Hematopoietic multipotent progenitor cell treated with erythropoietin and hydrocortisone succinate and interleukin-3 and kit ligand, for 15 days (in vitro differentiated cells): Measurements from ENCODE around the gene ZNF446.
"Not testable (repeated sequence)": the region's sequence is repeated elsewhere in the genome, so short reads cannot be mapped to it uniquely, and the experiment has no call there.

Experiments used
- DNase-seq: peaks from one replicate; pipeline ENCODE4 v3.0.0-alpha.2; 2015; ENCODE audit warnings: low spot score

The ZNF446 gene

GRCh38 chr19:58507602-58508223 is 31.6 kb downstream of the ZNF446 start:
- DNase-seq, result not testable (repeated sequence)

GRCh38 chr19:58509731-58510083 is 33.6 kb downstream of the ZNF446 start:
- peak; percentile 62 for DNase-seq

DNA sequence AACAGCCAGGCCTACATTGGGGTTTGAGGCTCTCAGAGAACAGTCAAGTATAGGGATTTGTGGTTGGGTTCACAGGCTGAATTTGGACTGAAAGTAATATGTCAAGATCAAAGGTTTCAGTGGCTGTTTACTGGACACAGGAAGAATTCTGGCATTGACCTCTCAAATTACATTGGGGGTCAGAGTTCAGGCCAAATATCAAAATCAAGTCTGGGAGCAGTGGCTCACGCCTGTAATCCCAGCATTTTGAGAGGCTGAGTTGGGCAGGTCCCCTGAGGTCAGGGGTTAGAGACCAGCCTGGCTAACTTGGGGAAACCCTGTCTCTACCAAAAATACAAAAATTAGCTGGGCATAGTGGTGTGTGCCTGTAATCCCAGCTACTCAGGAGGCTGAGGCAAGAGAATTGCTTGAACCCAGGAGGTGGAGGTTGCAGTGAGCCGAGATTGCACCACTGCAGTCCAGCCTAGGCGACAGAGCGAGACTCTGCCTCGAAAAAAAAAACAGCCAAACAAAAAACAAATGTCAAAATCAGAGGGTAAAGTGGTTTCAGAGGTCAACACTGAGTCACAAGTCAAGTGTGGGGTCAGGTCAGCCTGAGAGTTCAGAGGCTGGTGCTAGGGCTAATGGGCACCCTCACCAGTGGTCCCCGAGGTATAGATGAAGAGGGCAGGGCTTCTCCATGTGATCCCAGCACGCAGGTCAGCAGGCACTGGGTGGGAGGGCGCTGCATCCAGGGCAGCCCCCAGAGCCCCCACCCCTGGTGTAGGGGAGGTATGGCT is 34.1 kb downstream of the ZNF446 start:
- DNase-seq, result no peak

DNA sequence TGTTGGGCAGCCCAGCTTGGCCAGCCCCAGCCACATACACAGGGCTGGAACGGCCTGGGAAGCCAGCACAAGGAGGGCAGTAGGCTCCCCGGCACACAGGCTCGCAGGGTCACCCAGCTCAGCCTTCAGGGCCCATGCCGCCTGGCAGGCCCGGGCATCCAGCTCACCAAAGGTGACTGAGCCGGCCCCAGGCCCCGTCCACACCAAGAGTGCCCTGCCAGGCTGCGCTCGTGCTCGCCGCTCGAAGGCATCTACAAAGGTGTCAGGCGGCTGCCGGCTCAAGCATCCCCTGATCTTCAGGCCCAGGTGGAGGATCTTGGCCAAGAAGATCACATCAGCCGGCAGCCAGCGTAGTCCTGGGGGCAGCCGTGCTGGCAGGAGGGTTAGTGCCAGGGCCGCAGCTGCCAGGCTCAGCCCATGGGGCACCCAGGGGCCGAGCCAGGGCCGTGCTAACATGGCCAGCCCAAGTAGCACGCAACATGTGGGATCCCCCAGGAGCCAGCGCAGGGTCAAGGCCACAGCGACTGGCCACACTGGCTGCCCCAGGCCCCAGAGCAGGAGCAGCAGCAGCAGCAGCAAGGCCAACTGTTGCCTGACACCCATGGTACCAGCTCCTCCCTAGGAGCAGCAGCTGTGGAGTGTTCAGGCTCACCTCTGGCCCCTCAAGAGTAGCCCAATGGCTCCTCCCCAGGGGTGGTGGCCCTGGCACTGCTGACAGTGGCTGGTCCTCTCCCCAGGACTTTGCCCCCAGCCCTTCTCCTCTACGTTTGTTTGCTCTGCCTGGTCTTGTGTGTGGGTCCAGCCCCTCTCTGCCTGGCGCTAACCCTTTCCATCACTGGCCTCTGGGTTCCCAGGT is 35.4 kb downstream of the ZNF446 start, which contains the start of gene SLC27A5:
TSS of gene SLC27A5 (minus strand) at position 640 of the 856 bp plus-strand sequence. CDS start at position 603, 37 bp downstream.
- DNase-seq, result no peak

DNA sequence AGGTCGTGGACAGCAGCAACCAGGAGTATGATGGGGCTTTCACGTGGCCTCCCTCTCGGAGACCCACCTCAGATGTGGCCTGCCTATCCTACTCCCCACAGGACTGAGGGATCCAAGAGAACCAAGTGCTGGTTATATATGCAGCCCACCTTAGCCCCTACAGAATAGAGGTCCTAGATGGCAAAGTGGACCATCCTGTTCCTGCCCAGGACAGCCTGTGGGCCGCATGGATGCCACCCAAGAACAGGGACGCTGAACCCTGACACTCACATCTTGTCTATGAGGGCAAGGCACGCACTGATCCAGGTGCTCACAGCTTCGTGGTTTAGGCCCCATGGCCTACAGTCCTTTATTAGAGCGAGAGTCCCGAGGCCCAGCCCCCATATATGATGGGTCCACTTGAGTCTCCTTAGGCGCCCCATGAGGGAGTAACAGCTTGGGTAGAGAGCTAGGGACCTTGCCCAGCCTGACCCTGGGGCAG is 37.1 kb downstream of the ZNF446 start:
- no peak for DNase-seq

DNA sequence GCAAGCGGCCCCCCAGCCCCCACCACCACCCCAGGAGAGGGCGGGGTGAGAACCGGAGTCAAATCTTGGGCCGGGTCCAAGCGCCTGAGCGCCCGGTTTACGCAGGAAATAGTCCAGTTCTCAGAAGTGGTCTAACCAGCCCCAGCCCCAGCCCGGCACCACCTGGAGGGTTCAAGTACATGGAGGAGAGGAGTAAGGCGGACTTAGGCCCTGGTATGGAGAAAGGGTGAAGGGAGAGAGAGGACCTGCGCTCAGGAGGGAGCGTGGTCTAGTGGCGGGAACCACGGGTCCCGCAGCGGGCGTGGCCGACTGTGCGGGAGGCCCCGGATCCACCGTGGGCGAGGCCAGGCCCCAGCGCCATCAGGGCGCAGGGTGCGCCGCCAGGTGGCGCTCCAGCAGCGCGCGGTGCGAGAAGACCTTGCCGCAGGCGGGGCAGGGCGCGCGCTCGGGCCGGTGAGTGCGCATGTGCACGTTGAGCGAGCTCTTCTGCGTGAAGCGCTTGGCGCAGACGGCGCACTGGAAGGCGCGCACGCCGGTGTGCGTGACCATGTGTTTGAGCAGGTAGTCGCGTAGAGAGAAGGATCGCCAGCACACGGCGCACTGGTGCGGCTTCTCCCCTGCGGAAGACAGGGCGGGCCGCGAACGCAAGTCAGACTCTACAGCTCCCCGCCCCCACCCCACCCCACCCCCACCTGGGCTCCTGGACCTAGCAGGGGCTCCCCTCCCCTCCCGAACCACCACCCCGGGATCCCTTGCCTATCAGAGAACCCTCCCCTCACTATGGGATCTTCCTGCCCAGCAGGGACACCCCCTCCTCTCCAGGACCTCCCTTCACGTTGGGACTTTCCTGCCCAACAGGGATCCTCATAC is 37.8 kb downstream of the ZNF446 start:
- peak; percentile 93 for DNase-seq

DNA sequence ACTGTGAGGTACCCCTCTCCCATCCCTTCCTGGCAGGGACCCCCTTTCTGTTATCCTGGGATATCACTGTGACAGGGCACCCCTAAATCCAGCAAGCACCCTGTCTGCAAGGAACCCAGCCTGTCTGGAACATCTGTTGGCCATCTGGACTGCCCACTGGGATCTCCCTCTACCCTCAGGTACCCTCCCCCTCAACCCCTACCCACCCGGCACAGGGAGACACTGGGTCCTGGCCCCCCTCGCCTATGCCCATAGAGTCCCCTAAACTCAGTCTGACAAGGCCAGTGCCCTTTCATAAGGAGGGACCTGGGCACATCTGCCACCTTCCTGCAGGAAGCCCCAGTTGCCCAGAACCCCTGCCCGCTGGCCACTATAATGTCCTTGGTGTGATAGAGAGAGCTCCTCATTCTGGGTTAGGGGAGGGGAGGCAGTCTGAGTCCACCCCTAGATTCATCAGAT is 38.4 kb downstream of the ZNF446 start:
- no peak for DNase-seq

- DNase-seq, result no peak
Observed at GRCh38 chr19:58515259-58515658, 39.1 kb downstream of the ZNF446 start.

DNA sequence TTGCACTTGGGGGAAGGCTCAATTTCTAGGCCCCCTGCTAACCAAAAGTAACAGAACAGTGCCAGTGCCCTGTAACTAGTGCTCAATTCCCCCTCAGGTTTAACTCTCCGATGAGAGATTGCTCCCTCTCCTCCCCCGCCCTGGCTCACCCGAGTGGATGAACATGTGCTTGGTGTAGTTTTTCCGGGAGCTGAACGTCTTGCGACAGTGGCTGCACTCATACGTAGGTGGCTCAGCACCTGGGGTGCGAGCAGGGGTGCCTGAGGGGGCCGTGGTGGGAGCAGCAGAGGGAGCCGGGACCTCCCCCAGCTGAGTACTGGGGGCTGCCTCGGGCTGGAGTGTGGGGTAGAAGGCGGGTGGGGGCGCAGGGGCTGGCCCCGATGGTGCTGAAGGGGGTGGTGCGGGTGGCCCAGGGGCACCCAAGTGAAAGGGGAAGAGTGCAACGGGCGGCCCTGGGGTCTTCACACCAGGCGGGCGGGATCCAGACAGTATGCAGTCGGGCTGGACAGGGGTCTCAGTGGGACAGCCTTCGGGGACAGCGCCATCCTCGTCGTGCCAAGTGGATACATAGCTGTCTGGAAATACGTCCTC is 40.2 kb downstream of the ZNF446 start:
- no peak for DNase-seq

- DNase-seq, result no peak
Observed at GRCh38 chr19:58516964-58517833, 41.0 kb downstream of the ZNF446 start.

DNA sequence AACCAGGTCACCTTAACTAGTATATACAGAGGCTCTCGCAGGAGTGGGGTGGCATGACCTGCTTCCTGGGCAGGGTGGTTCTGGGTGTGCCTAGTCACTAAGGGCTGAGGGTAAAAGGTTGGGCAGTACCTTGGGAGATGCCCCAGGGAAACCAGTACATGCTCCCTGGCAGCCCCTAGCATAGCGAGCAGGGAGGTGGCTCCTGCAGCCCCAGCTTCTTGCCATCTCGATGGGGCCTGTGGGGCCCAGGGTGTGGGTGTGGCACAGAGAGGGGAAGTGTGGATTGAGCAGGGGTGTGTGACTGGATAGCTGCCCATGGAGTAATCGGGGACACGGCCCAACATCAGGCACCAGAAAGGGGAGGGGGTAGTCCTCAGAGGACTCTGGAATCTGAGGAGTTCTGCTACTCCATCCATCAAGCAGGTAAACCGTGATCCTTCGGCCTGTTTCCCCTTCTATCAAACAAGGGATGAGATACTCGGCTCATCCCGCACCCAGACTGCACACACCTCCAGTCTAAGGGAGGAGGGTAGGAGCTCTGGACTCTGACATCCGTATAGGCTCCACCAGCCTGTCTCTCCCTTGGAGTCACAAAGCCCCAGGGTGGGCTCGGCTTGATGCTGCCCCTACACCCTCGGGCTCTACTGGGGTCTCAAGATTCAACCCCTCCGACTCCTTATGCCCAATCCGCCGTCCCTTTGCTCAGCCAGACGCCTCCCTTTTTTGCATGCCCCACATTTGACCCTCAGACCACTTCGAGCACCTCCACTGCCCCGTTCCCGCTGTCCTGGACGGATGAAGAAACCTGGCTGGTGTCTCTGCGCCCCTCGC is 42.3 kb downstream of the ZNF446 start:
- DNase-seq, result no peak

- DNase-seq, result peak; percentile 51
Observed at GRCh38 chr19:58519087-58519354, 42.9 kb downstream of the ZNF446 start.

DNA sequence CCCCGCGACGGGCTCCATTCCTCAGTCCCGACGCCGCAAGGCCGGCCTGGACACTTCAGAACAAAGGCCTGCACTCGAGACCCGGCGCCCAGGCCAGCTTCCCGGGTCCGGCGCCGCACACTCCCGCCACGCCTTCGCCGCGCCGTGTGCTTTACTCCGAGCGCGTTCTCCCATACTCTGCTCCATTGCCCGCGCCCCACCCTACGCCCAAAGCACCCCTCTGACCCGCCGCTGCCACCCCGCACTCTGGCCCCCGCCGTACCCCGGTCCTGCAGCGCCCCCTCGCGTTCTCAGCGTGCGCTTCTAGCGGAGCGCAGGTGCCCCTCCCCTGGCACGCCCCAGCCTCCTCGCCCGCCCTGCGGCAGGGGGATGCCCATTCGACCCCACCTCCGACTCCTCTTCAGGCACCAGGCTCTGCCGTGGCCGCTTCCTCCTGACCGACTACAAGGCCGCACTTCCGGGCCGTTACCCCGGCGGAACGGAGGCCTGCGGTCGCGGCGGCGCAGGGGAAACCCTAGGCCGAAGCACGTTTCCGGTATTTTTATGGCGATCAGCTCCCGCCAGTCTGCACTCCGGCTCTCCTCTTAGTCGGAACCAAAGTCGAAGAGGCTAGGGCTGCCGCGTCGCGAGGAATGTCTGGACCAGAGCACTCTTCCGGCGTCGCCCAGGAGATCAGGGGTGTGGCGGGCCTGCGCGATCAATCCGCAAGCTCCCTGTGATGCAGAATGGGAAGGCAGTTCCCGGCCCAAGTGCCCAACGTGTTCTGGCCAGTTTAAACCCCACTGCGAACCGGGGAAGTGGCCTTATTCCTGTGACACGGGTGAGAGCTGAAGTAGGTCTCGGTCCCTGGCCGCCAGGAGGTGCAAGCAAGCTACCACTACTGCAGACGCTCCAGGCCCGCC is 43.5 kb downstream of the ZNF446 start, which contains the start of gene ZBTB45:
TSS of gene ZBTB45 (minus strand) at position 456 of the 902 bp plus-strand sequence. CDS start 2,137 bp downstream, outside the sequence.
- peak; percentile 82 for DNase-seq

- no peak for DNase-seq
Observed at GRCh38 chr19:58520257-58520599, 44.1 kb downstream of the ZNF446 start.

DNA sequence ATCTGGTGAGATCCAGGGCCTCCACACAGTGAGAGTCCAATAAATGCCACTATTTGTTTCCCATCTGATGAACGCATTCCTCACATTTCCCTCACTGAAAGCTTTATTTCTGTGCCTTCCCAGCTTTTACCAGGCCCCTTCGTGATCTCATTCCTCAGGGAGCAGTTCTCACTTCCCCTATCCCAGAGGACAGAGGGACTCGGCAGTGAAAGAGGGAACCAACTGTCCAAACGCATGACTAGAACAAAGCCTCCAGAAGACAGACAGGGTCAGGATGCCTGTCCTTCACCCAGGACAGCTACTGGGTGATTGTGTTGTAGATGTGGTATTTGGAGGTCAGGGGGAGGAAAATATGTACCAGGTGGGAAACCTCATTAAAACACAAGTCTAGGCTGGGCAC is 45.5 kb downstream of the ZNF446 start:
- DNase-seq, result no peak

DNA sequence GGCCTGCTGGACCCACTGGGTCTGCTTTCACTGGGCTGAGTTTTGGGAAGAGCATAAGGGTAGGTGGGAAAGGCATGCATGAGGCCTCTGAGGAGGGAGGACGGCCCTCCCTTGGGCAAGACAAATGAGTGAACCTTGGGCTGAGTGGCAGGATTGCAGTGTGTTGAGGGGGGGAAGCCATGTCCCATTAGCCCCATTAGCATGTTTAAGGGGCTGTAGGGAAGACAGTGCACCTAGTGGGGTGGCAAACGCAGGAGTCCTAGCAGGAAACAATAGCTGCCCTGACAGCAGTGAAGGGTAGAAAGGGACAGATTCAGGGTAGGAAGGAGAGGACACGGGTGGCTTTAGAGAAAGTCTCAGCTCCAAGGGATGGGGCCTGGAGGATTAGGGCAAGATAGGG is 46.6 kb downstream of the ZNF446 start:
- no peak for DNase-seq

GRCh38 chr19:58529405-58529804 is 53.3 kb downstream of the ZNF446 start:
- DNase-seq, result no peak
